ENCODE measurements around the gene EPS8L1.

Gene EPS8L1

DNA sequence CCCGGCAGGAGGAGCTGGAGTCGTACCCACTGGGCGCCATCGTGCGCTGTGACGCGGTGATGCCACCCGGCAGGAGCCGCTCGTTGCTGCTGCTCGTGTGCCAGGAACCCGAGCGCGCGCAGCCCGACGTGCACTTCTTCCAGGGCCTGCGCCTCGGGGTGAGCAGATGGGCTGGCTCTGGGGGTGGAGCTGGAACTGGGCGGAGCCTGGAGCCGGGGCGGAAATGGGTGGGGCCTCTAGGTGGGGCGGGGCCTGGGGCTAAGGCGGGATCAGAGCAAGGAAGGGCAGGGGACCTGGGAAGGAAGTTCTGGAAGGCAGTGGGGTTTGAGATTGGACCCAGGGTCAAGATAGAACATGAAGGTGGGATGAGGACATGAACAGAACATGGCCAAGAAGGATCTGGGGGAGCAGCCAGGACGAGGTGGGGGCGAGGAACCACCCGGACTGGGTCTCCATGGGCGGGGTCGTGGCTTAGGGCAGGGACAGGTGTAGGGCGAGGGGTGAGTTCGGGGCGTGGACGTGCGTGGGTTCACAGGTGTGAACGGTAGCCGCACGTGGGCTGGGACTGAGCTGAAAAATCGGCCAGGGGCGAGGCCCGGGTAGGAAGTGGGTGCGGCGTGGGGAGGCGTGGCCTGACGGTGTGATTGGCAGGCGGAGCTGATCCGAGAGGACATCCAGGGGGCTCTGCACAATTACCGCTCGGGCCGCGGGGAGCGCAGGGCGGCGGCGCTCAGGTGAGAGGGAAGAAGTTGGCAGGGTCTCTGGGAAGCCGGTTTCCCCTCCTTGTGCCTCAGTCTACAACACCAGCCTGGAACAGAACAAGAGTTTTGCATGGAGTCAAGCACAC is 4.7 kb downstream of the EPS8L1 start:
- DNase-seq: peak in 5 of 56 donors; percentile 1 to 37 (median 11)

DNA sequence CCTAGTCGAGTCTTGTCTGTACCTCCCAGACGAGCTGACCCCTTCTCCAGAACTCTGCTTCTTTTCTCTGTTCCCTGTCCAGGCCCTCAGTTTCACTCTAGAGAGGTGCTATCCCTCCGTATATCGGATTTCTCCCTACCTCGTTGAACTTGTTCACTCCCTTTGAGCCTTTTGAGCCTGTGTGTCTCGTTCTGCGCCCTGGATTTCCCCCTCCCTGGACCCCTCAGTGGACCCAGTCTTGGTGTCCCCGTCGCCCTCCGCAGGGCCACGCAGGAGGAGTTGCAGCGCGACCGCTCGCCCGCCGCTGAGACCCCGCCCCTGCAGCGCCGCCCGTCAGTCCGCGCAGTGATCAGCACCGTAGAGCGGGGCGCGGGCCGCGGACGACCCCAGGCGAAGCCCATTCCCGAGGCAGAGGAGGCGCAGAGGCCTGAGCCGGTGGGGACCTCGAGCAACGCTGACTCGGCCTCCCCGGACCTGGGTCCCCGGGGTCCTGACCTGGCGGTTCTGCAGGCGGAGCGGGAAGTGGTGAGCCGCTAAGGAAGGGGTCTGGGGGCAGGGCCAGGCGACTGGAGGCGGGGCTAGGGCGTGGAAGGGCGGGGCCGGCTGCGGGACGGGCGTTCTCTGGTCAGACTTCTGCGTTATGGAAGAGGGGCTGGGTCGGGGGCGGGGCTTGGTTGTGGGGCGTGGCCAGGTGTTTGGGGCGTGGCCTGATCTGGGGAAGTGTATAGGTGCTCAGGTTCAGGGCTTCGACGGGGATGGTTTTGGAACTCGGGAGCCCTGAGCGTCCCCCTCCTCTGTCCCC is 5.5 kb downstream of the EPS8L1 start:
- peak in 3 of 56 donors; percentile 12 to 30 (median 20) for DNase-seq

DNA sequence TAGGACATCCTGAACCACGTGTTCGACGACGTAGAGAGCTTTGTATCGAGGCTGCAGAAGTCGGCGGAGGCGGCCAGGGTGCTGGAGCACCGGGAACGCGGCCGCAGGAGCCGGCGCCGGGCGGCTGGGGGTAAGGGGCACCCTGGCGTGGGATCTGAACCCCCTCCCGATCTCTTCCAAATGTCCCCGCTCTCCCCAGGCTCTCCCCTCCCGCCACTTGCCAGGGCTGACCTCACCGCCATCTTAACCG is 6.0 kb downstream of the EPS8L1 start:
- DNase-seq: no peak

DNA sequence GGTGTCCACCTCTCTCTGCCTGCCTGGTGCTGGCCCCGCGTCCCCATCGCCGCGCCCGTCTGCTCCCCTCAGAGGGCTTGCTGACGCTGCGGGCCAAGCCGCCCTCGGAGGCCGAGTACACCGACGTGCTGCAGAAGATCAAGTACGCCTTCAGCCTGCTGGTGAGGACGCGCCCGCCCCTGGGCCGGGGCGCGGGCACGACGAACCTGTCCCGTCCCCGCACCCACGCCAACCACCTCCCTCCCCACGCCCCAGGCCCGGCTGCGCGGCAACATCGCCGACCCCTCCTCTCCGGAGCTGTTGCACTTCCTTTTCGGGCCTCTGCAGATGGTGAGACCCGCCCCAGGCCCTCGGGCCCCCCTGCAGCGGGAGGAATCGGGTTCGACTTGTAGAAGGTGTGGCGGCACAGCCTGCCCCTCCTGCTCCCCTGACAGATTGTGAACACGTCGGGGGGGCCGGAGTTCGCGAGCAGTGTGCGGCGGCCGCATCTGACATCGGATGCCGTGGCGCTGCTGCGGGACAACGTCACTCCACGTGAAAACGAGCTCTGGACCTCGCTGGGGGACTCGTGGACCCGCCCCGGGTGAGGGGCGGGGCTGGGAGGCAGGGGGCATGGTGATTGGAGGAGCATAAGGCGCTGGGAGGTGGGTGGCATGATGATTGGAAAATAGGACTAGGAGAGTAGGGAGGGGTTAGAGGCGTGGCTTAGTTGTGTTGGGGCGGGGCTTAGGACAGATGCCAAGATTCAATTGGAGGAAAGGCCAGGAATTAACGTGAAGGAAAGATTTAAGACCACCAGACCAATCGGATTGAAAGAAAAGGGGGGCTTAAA is 6.6 kb downstream of the EPS8L1 start:
- peak in 1 of 56 donors; percentile 66 for DNase-seq

DNA sequence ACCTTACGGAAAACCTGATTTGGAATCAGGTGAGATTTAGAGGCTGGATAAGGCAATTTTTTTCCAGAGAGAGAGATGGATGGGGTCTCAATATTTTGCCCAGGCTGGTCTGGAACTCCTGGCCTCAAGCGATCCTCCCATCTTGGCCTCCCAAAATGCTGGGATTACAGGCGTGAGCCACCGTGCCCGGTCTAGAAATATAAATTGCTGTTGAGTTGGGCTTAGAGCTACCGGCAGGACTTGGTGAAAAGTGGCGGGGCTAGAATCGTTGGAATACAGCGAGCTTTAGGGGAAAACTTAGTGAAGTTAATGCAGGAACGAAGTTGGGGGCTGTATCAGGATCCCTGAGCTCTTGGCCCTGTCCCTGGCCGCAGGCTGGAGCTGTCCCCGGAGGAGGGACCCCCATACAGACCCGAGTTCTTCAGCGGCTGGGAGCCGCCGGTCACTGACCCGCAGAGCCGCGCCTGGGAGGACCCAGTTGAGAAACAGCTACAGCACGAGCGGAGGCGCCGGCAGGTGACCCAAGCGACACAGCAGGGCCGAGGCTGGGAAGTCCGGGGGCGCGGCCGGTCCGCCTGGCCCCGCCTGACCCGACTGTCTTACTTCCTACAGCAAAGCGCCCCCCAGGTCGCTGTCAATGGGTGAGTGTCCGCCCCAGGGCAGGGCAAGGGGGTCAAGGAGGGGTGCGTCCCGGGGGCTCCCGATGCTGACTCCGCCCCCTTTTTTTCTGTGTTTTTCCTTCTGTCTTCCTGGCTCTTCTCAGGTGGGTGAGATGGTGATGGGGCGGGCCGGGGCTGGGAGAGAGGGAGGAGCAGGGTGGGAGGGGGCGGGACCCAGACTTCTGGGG is 7.6 kb downstream of the EPS8L1 start:
- DNase-seq: no peak

DNA sequence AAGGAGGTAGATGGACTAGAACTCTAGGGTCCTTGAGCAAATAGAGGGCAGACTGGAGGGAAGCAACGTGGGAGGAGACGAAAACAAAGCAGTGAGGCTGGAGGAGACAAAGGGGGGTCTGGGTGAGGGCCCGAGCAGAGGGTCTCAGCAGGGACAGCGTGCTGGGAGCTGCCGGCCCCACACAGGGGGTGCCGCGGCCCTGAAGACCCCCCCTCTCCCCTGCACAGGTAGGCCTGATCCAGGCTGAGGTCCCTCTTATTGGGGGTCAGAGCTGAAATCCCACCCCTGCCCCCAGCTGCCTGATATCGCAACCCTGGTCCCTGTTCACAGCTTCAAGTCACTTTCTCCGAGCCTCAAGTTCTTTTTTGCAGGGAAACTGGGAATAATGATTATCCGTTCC is 8.7 kb downstream of the EPS8L1 start:
- DNase-seq: no peak

DNA sequence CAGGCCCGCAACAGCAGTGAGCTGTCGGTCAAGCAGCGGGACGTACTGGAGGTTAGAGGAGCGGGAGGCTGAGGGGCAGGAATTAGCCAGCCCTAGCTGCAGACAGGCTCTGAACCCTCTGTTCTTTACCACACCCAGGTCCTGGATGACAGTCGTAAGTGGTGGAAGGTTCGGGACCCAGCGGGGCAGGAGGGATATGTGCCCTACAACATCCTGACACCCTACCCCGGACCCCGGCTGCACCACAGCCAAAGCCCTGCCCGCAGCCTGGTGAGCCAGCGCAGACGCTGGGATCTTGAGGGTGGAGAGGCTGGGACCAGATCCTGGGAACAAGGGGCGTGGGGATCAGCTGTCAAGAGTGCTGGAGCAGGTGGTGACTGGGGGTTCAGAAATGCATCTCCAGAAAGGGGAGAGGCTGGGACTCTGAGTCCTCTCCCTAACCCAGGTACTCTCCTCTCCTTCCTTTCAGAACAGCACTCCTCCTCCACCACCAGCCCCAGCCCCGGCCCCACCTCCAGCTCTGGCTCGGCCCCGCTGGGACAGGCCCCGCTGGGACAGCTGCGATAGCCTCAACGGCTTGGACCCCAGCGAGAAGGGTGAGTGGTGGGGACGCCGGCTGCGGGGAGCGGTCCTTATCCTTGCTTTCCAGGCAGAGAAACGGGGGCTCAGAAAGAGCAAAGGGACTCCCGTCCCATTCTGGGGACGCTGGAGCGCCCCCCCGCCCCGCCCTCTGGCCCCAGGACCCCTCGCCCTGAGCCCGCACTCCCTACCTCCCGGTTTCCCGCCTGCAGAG is 10.4 kb downstream of the EPS8L1 start:
- DNase-seq: no peak

DNA sequence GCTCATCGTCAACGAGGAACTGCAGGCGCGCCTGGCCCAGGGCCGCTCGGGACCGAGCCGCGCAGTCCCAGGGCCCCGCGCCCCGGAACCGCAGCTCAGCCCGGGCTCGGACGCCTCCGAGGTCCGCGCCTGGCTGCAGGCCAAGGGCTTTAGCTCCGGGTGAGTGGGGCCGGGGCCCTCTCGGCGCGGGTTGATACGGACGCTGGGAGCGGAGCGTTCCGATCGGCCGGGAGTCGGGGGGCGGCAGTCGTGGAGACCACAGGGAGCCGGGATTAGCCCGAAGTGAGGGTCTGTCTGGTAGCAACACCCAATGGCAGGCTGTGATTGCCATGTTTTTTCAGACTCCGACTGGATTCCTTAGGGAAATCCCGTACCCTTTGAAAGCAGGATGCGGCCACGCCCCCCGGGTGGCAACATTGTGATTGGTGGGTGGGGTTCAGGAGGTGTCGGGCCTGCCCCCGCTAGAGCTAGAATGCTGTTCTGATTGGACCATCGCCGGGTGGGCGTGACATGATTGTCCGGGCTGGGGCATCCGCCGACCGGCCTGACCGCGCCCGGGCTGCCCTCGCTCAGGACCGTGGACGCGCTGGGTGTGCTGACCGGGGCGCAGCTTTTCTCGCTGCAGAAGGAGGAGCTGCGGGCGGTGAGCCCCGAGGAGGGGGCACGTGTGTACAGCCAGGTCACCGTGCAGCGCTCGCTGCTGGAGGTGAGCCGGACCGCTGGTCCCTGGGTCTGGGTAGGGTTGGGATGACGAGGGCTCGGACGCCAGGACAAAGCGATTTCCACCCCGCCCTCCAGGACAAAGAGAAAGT is 11.3 kb downstream of the EPS8L1 start:
- peak in 52 of 56 donors; percentile 25 to 89 (median 66) for DNase-seq

DNA sequence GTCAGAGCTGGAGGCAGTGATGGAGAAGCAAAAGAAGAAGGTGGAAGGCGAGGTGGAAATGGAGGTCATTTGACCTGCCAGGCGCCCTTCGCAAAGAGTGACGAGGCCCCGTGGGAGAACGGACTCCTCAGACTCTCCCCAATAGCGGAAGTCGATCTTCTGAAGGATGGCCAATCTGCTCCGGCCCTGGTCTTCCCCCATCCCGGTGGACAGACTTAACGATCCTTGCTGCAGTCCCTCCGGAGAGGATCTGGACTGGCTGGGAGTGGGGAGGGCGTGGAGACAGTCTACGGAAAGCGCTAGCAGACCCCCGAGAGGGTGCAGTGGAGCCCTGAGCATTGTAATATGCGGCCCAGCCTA is 11.9 kb downstream of the EPS8L1 start:
- no peak for DNase-seq

DNA sequence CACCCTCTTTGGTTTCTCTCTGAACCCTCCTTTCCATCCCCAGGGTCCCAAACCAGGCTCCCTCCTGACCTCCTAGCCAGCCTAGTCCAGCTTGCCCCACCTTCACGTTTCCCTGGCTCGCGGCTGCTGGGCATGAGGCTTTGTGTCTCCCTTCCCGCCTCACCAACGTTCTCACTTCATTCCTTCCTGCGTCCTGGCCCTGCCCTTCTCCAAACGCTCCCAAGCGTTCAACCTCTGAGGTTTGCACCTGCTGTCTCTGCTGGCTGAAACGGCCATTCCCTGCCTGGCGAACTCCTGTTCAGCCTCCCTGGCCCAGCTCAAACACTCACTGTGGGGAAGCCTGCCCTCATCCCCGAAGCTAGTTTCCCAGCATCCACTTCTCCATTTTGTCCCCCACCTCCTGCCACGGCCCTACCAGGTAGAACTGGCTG is 12.4 kb downstream of the EPS8L1 start:
- DNase-seq: no peak

DNA sequence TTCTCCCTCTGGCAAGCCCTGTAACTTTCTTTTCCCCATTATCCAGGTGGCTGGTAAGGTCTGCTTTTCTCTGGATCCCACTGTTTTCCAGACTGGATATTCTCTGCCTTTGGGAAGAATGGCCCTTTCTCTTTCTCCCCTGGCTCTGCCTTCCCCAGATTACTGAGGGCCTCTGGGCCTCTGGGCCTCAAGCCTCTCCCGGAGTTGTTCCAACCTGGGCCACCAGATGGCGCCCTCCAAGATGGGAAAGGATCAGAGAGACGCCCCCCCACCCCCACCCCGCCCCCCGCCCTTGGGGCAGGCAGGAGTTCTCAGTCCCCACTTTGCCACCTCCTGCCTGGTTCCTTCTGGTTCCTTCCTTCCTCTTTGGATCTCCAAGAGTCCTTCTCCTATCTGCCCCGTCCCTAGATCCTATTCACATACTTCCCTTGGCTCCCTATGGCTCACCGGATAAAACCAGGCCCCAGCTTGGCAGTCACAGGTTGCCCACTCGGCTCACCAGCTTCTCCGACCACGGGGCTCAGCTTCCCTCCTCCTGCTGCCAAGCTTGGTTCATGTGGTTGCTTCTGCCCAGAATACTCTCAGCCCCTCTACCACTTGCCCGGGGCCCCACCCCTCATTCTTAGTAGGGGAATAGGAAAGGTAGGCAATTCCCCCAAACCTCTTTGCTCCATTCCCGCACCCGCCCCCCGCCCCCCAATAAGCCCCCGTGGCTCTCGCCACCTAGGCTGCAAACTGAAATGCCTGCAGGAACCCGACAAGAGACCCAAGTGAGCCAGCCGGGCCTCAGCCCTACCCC is 13.1 kb downstream of the EPS8L1 start:
- DNase-seq: peak in 45 of 56 donors; percentile 1 to 82 (median 34)

DNA sequence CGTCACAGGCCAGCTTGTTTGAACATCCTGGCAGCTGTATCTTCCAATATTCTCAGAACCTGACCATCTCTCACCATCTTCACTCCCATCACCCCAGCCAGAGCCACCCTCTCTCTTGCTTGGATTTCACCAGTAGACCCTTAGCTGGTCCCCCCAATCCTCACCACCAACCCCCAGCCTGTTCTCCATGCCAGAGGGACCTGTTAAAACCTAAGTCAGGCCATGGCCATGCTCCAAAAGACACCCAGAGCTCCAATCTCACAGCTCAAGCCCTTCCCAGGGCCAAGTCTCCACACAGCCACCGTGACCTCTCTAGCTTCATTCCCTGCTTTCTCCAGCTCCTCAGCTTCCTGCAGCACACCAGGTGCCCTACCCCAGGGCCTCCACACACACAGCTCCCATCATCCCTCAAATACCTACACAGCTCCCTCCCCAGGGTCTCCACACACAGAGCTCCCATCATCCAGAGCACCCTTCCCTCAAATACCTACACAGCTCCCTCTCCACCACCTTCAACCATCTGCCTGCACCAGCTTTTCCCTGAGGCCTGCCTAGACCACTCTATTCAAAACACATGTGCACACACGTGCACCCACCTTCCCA is 13.8 kb downstream of the EPS8L1 start:
- DNase-seq: no peak

DNA sequence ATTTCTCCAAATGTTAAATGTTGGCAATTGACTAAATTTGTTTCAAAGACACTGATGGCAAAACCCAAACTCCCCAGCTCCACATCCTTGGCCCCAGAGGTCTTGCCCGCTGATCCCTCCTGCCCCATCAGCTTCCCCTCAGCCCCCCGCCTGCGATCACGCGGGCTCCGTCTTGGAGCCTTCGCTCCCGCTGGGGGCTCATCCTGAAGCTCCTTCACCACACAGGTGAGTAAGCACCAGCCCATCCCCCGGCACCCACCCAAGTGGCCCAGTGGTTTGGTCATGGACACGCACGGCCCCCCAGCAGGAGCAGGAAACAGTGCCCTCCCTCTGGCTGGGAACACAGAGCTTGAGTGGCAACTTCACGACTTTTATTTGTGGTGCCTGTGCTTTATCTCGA is 14.9 kb downstream of the EPS8L1 start:
- DNase-seq: no peak

DNA sequence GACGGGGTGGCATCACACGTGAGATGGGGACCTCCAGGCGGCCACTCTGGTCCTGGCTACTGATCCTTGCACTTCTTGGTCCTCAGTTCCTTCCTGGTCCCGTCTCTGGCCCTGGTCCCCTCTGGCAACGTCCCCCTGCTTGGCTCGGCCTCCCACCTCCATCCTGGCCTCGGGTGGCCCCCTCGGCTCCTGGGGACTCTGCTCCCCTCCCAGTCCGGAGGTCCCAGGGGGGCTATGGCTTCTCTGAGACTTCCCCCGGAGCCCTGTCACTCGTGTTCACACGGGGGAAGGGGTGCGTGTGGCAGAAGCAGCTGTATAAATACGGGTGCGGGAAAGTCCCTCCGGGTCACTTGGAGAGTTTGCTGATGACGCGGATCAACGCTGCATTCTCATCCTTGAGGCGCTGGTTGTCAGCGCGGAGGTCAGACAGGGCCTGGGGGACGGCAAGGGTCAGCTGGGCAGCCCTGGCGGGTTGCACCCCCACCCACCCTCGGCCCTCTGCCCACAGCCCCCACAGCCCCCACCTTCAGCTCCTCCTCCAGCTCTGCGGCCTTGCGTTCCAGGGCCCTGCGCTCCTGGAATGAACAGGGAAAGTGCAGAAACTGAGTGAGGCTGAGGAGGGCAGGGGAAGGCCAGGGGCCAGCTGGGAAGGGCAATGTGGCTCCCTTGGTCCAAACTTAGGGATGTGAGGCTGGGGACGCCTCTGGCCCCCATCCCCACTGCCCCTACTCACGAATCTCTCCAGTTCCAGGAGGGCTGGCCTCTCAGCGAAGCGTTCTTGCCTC is 15.6 kb downstream of the EPS8L1 start:
- DNase-seq: no peak

DNA sequence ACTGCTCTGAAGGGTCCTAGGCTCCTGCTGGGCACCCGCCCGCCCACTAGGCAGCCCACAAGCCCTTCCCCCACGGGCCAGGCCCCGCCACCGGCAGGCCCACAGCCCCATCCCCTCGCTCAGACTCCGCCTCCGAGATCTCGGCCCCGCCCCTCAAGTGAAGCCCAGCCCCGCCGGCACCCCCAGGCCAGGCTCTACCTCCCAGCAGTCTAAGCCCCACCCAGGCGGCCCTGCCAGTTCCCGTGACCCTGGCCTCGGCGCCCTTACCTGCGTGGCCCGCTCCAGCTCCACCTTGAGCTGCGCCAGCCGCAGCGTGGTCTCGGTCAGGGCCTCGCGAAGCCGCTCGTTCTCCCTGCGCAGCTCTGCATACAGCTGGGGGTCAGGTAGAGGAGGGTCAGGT is 16.3 kb downstream of the EPS8L1 start:
- DNase-seq: no peak

DNA sequence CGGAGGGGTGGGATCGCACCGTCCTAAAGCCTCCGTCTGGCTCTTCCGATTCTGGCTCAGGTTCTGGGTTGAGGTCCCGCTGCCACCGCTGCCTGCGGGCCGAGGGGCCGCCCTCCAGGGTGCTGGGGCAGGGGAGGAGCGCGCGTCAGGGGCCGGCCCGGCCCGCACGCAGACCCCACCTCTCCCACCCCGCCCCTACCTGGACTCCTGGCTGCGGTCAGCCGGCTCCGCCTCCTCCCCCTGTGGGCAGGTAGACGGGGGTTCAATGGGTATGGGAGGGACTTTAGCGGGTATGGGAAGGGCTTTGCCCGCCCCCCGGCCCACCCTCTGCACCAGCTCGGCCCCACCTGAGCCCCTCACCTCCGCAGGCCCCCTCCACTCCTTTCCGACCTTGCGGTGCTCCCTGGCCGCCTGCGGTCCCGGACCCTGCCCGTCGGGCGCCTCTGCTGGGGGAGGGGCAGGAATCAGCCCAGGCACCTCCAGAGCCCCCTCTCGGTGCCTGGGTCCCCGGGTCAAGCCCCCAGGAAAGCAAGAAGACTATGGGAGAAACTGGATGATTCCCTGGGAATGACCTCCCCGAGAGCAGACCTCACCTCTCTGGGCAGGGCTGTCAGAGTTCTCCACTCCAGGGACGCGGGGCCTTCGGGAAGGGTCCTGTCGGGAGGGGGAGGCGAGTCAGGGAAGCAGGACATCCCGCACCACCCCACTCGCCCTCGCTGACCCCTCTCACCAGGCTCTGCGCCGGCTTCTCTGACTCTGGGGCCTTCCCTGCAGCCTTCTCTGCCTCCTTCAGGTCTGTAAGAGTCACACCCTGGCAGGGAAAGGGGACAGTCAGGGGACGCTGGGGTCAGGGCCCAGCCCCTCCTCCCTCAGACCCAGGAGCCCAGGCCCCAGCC is 17.0 kb downstream of the EPS8L1 start:
- DNase-seq: no peak
